ENCODE results near the gene RAP2A.

Gene RAP2A

GRCh38 chr13:97495678-97496077 lies 61.7 kb downstream of the RAP2A start:
- no peak for DNase-seq (ENCODE audit: low spot score)

GRCh38 chr13:97496511-97496910 lies 62.5 kb downstream of the RAP2A start:
- no peak for DNase-seq (ENCODE audit: low spot score)

DNA sequence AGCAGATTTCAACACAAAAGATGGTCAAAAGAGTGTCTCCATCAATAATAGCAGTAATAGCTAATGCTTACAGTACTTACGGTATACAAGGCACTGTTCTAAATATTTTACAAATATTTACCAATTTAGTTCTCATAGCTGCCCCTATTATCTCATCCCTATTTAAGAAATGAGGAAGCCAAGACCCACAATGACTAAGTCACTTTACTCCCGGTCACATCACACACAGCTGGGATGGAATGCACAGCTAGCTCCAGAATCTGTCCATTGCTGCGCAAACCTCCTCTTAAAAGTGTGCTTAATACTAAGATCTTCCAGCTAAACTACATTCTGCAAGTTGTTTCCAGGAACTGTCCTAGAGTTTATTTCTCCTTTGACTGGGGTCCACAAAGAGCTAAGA lies 63.4 kb downstream of the RAP2A start:
- no peak for DNase-seq (ENCODE audit: low spot score)

- DNase-seq (ENCODE audit: low spot score), result no peak
Measured at GRCh38 chr13:97498419-97498818, 64.5 kb downstream of the RAP2A start.

GRCh38 chr13:97499181-97499580 lies 65.2 kb downstream of the RAP2A start:
- DNase-seq (ENCODE audit: low spot score), result no peak

- no peak for DNase-seq (ENCODE audit: low spot score)
Measured at GRCh38 chr13:97502181-97502580, 68.2 kb downstream of the RAP2A start.

DNA sequence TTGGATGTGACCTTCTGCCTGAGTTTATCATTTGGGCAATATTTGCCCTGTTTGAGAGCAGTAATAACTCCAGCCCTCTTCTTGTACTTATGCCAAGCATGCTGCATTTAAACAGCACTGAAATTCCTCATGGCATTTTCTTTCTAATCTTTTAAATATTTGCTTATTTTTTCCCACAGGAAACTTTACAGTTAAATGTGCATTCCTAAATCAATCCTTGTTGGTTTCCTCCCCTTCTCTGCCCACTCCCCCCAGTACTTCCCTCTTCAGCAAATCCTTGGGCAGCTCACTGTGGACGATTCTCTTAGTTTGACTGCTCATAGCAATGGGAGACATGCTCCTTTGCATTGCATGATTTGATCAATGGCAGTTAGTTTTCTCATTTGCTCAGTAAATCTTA lies 68.7 kb downstream of the RAP2A start:
- no peak for DNase-seq (ENCODE audit: low spot score)

DNA sequence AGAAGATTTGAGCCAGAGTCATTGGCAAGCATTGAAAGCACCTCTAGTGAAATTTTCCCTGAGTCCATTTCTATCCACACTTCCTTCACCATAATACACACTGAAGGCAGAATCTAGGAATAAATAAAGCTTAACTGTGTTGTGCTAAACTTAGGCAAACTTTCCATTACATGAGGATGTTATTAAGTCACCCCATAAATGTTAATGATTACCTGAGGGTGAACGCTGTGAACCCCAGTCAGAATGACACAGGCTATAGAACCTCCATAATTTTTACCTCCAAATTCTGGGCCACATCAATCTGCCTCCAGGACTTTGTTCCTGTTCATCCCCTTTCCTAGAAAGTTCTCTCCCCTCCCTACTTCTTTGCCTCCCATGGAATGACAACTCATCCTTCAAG lies 71.0 kb downstream of the RAP2A start:
- DNase-seq (ENCODE audit: low spot score), result no peak

DNA sequence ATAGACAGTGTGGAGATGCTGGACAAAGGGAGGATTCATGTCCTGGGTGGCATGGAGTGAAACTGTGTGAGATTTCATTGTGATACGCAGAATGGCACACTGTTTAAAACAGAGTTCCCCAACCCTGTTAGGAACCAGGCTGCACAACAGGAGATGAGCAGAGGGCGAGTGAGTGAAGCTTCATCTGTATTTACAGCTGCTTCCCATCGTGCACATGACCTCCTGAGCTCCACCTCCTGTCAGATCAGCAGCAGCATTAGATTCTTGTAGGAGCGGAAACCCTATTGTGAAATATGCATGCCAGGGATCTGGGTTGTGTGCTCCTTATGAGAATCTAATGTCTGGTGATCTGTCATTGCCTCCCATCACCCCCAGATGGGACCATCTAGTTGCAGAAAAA lies 72.5 kb downstream of the RAP2A start:
- no peak for DNase-seq (ENCODE audit: low spot score)

DNA sequence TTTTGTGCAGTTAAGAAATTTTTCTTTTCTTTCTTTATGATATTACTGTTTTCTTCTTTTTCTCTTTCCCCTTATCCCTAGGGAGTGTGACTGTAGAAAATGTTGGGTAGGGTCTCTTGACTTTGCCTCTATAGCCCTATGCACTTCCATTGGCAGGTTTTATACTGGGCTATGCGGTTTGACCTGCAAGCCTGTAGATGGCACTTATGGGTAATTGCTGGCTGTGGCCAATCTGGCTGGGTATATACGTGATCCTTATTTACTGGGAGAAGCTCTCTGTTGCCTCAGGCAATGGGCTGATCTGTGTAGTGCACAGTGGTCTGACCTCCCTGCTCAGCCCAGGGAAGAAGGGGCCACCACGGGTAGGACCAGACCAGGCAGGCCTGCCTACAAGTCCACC lies 78.8 kb downstream of the RAP2A start:
- no peak for DNase-seq (ENCODE audit: low spot score)

- DNase-seq (ENCODE audit: low spot score), result no peak
Measured at GRCh38 chr13:97515643-97516042, 81.7 kb downstream of the RAP2A start.

DNA sequence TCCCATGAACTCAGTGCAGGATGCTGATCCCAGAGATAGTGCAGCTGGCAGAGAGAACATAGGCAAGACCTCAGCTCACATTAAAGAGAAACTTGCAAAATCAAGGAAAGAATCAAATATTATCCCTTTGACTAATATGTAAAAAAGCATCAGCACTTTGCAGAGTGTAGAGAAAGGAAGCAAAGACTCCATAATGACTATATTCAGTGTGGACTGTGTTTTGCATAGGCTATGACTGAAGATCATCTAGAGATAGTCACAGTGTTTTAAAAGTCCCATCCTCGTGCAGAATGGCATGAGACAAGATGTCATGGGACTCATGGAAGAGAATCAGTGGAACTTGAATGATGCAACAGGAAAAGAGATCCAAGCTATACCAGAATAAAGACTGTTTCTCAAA lies 84.0 kb downstream of the RAP2A start:
- DNase-seq (ENCODE audit: low spot score), result no peak

All from LoVo (cell line).